ENCODE data around the gene CHPF.

The CHPF gene

DNA sequence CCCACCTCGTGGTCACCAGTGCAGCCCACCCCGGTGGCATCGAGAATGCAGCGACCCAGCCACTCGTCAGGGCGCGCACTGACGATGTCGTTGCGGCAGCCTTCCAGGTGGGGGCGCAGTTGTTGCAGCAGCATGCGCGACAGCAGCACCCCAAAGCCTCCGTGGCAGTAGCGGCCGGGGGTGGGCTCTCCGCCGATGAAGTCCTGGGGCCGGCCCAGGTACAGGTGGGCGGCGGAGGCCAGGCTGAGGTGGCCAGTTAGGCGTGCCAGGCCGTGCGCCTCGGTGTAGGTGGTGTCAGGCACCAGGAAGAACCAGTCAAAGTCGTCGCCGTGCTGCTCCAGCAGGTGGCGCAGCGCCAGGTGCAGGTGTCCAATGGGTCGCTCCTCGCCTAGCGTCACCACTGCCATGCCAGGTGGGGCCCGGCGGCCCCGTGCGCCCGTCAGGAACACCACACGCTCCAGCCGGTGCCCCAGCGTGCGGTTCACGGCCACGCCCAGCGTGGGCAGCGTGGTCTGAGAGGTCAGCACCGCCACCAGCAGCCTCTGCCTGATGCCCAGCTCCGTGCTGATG is 1.9 kb downstream of the CHPF start:
- TF ChIP-seq HDGF (IDR thresholded peaks at IDR 0.05; ENCODE audit: borderline replicate concordance) (peak; percentile 86; the same call in 1 of the 2 replicates), LEF1 (IDR thresholded peaks at IDR 0.05; ENCODE audit: borderline replicate concordance) (peak; percentile 37; the same call in 1 of the 2 replicates), CTBP1 (IDR thresholded peaks at IDR 0.05; ENCODE audit: borderline replicate concordance) (peak; percentile 56; the same call in 1 of the 2 replicates), SUZ12 (IDR thresholded peaks at IDR 0.05) (no peak)
- DNase-seq (ENCODE audit: extremely low spot score), result peak; percentile 79
- ChIA-PET CTCF (interaction anchor here (0.5 to 2.7 kb wide), 33 partner anchors 8 to 589 kb away, joined by 3 to 23 read pairs (median 4); partner anchors contain the start of genes ASIC4, STK11IP and TUBA4B), POLR2A (interaction anchor here (2.0 kb wide), 1 partner anchor 56 kb away, joined by 9 read pairs; the partner anchor contains the start of gene STK11IP)

- no peak for TF ChIP-seq FOXA1 (IDR thresholded peaks at IDR 0.05)
- TF ChIP-seq LEF1 (IDR thresholded peaks at IDR 0.05; ENCODE audit: borderline replicate concordance), result no peak
- no peak for TF ChIP-seq SP1 (IDR thresholded peaks at IDR 0.05)
- no peak for TF ChIP-seq CTBP1 (IDR thresholded peaks at IDR 0.05; ENCODE audit: borderline replicate concordance)
- no peak for TF ChIP-seq PKNOX1 (IDR thresholded peaks at IDR 0.05)
- TF ChIP-seq FOXM1 (IDR thresholded peaks at IDR 0.05; ENCODE audit: borderline replicate concordance), result no peak
- no peak for TF ChIP-seq BHLHE40 (IDR thresholded peaks at IDR 0.05; ENCODE audit: borderline replicate concordance)
- no peak for TF ChIP-seq TARDBP (IDR thresholded peaks at IDR 0.05)
- TF ChIP-seq SUZ12 (IDR thresholded peaks at IDR 0.05), result no peak
- TF ChIP-seq ZNF384 (IDR thresholded peaks at IDR 0.05), result no peak
- no peak for TF ChIP-seq L3MBTL2 (conservative IDR thresholded peaks at IDR 0.05)
- no peak for TF ChIP-seq FOXK2 (IDR thresholded peaks at IDR 0.05)
- no peak for TF ChIP-seq ARNT (IDR thresholded peaks at IDR 0.05)
- TF ChIP-seq ELF4 (IDR thresholded peaks at IDR 0.05), result no peak
- CTCF ChIA-PET, result interaction anchor here (0.5 to 2.7 kb wide), 30 partner anchors 9 to 288 kb away, joined by 3 to 23 read pairs (median 4); partner anchors contain the start of genes ASIC4, STK11IP and TUBA4B
- POLR2A ChIA-PET, result no interaction called here
- DNase-seq (ENCODE audit: extremely low spot score), result no peak
Measured at GRCh38 chr2:219540784-219541504, 2.7 kb downstream of the CHPF start.

DNA sequence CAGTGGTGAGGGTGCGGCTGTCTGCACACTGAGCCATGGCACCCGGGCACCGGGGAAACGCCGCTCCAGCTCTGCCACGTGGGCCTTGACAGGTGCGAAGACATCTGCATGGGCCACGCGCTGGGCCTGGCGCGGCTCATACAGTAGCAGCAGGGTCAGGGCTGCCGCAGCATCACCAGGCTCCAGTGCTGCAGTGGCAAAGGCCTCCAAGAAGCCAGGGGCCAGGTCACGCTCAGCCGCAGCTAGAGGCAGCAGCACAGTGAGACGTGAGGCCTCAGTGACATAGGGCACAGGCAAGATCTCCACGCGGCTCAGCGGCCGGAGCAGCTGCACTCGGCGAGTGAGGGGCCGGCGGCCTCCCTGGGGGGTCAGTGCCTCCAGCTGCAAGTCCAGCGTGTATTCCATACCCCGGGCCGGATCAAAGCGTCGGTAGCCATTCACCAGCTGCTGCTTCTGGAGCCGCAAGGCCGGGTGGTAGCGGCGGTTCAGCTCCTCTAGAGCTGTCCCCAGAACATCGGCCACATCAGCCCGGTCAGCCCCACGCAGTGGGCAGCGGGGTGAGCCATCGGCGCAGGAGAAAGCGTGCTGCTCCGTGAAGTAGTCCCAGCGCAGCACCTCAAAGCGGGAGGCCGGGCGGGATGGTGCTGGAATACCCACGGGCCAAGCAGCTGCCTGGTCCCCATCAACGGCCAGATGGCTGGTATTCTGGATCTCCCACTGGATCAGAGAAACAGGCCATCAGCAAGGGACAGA is 3.5 kb downstream of the CHPF start:
- no peak for DNase-seq (ENCODE audit: extremely low spot score)
- ChIA-PET POLR2A (no interaction called here), CTCF (interaction anchor here (0.9 to 2.2 kb wide), 11 partner anchors 14 to 136 kb away, joined by 3 to 23 read pairs (median 5); partner anchors contain the start of gene STK11IP)
- TF ChIP-seq FOXK2 (IDR thresholded peaks at IDR 0.05) (no peak), ZNF384 (IDR thresholded peaks at IDR 0.05) (no peak), HDGF (IDR thresholded peaks at IDR 0.05; ENCODE audit: borderline replicate concordance) (no peak), LEF1 (IDR thresholded peaks at IDR 0.05; ENCODE audit: borderline replicate concordance) (no peak), ELF4 (IDR thresholded peaks at IDR 0.05) (no peak), TARDBP (IDR thresholded peaks at IDR 0.05) (no peak), SP1 (IDR thresholded peaks at IDR 0.05) (no peak), FOXA1 (IDR thresholded peaks at IDR 0.05) (no peak), ARNT (IDR thresholded peaks at IDR 0.05) (no peak), SUZ12 (IDR thresholded peaks at IDR 0.05) (no peak), L3MBTL2 (conservative IDR thresholded peaks at IDR 0.05) (no peak), FOXM1 (IDR thresholded peaks at IDR 0.05; ENCODE audit: borderline replicate concordance) (no peak), BHLHE40 (IDR thresholded peaks at IDR 0.05; ENCODE audit: borderline replicate concordance) (no peak), PKNOX1 (IDR thresholded peaks at IDR 0.05) (no peak), CTBP1 (IDR thresholded peaks at IDR 0.05; ENCODE audit: borderline replicate concordance) (no peak)

GRCh38 chr2:219538956-219539788 is 4.4 kb downstream of the CHPF start:
- CTCF ChIA-PET, result interaction anchor here (0.9 to 1.1 kb wide), 2 partner anchors 21 to 83 kb away, joined by 3 read pairs; no protein-coding TSS in a partner anchor
- TF ChIP-seq CTBP1 (IDR thresholded peaks at IDR 0.05; ENCODE audit: borderline replicate concordance) (no peak), LEF1 (IDR thresholded peaks at IDR 0.05; ENCODE audit: borderline replicate concordance) (no peak), L3MBTL2 (conservative IDR thresholded peaks at IDR 0.05) (no peak), TARDBP (IDR thresholded peaks at IDR 0.05) (no peak), BHLHE40 (IDR thresholded peaks at IDR 0.05; ENCODE audit: borderline replicate concordance) (no peak), SP1 (IDR thresholded peaks at IDR 0.05) (no peak), PKNOX1 (IDR thresholded peaks at IDR 0.05) (no peak), FOXK2 (IDR thresholded peaks at IDR 0.05) (no peak), NFRKB (IDR thresholded peaks at IDR 0.05) (no peak), SUZ12 (IDR thresholded peaks at IDR 0.05) (no peak)
- POLR2A ChIA-PET, result no interaction called here

More at GRCh38 chr2:219538956-219539788, 4.4 kb downstream of the CHPF start:
- no peak for DNase-seq (ENCODE audit: extremely low spot score)
